OCI-LY3 (cell line): ENCODE data around the gene PSAPL1.

Experiments
- H2AFZ ChIP-seq: fragments of 200-600, 300-600 bp; shearing (Covaris generic); 2 replicates; pipeline ENCODE4 v1.6.0; 2014; ENCODE audit warnings: antibody characterized with exemption, low read depth, low read length
- H3K27ac ChIP-seq: fragments of 200-600, 300-600 bp; sonication (generic); 2 replicates; pipeline ENCODE4 v1.5.1; 2014; ENCODE audit warnings: mild to moderate bottlenecking, low read length, moderate library complexity, mixed read lengths
- H3K27me3 ChIP-seq: fragments of 200-600, 300-600 bp; sonication (generic); 2 replicates; pipeline ENCODE4 v1.6.1; 2014; ENCODE audit warnings: low read depth, low read length, mixed read lengths
- H3K36me3 ChIP-seq: fragments of 200-600, 300-600 bp; sonication (generic); replicated peaks from 2 replicates; pipeline ENCODE3; 2014; ENCODE audit warnings: low read depth, low read length, mixed read lengths
- H3K4me1 ChIP-seq: fragments of 300-600, 200-600 bp; sonication (generic); 2 replicates; pipeline ENCODE4 v1.6.1; 2014; ENCODE audit warnings: low read length, mixed read lengths
- H3K4me2 ChIP-seq: fragments of 200-600, 300-600 bp; sonication (generic); 2 replicates; pipeline ENCODE4 v1.6.1; 2014; ENCODE audit warnings: low read length, mixed read lengths
- H3K4me3 ChIP-seq: fragments of 300-600, 200-600 bp; sonication (generic); 2 replicates; pipeline ENCODE4 v1.5.1; 2014; ENCODE audit warnings: antibody characterized with exemption, mild to moderate bottlenecking, low read length, moderate library complexity
- H3K79me2 ChIP-seq: fragments of 300-600, 200-600 bp; shearing (Covaris generic); 2 replicates; pipeline ENCODE4 v1.6.1; 2014; ENCODE audit warnings: mild to moderate bottlenecking, low read length, mixed read lengths
- H3K9ac ChIP-seq: fragments of 300-600, 200-600 bp; shearing (Covaris generic); 2 replicates; pipeline ENCODE4 v1.6.0; 2014; ENCODE audit warnings: mild to moderate bottlenecking, low read length, moderate library complexity
- H3K9me3 ChIP-seq: fragments of 200-600, 300-600 bp; shearing (Covaris generic); 2 replicates; pipeline ENCODE4 v1.6.1; 2014; ENCODE audit warnings: low read length, mixed read lengths; ENCODE audit not compliant: insufficient read depth
- H4K20me1 ChIP-seq: fragments of 200-600, 300-600 bp; sonication (generic); 2 replicates; pipeline ENCODE4 v1.6.1; 2016; ENCODE audit warnings: low read length, mixed read lengths; ENCODE audit not compliant: insufficient read depth
- EZH2phosphoT487 ChIP-seq: fragments of 200-600 bp; shearing (Covaris generic); IDR thresholded peaks from 2 replicates; pipeline ENCODE4 v1.6.1; 2018; ENCODE audit warnings: antibody characterized with exemption, mixed run types, low read depth
- TF ChIP-seq, protein P1 (sequence below): fragments of 200-600, 300-600 bp; sonication (generic); IDR thresholded peaks from 2 replicates; pipeline ENCODE4 v1.5.1; 2014; ENCODE audit warnings: antibody characterized with exemption, low read length, low read depth

The PSAPL1 gene

GRCh38 chr4:7476820-7477219, 42.1 kb upstream of the PSAPL1 start:
- Histone ChIP-seq H3K4me2 (no peak overlapping the region), H3K27me3 (no peaks in the 10 kb centered on the region), H3K27ac (no peak overlapping the region), H3K4me3 (no peak overlapping the region), H3K9ac (no peak overlapping the region), H2AFZ (no peak overlapping the region), H3K9me3 (no peaks in the 10 kb centered on the region), H3K4me1 (no peaks in the 10 kb centered on the region), H3K79me2 (no peaks in the 10 kb centered on the region), H3K36me3 (no peaks in the 10 kb centered on the region), H4K20me1 (no peaks in the 10 kb centered on the region)
- TF ChIP-seq, protein P1, sequence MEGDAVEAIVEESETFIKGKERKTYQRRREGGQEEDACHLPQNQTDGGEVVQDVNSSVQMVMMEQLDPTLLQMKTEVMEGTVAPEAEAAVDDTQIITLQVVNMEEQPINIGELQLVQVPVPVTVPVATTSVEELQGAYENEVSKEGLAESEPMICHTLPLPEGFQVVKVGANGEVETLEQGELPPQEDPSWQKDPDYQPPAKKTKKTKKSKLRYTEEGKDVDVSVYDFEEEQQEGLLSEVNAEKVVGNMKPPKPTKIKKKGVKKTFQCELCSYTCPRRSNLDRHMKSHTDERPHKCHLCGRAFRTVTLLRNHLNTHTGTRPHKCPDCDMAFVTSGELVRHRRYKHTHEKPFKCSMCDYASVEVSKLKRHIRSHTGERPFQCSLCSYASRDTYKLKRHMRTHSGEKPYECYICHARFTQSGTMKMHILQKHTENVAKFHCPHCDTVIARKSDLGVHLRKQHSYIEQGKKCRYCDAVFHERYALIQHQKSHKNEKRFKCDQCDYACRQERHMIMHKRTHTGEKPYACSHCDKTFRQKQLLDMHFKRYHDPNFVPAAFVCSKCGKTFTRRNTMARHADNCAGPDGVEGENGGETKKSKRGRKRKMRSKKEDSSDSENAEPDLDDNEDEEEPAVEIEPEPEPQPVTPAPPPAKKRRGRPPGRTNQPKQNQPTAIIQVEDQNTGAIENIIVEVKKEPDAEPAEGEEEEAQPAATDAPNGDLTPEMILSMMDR, result no peak
- no peak for TF ChIP-seq EZH2phosphoT487

DNA sequence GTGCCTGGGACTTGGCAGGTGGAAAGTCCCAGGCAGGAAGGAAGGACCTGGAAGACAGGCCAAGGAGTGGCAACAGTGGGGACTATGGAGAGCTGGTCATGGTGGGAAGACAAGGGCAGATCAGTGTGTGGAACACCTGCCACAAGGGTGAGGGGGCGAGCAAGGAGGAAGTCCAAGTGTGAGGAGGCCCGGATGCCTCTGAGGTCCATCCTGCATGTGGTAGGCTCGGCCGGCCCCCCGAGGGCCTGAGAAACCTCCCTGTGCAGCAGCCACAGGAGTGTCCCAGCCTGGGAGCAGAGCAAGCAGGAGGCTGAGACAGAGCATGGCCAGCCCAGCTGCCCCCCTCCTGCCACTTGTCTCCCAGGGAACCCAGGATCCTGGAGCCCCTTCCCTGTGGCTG, 40.5 kb upstream of the PSAPL1 start:
- no peak overlapping the region for H3K4me2 ChIP-seq
- H3K9ac ChIP-seq, result no peak overlapping the region
- no peak overlapping the region for H3K4me3 ChIP-seq
- H2AFZ ChIP-seq, result no peak overlapping the region
- TF ChIP-seq, protein P1, result no peak
- TF ChIP-seq EZH2phosphoT487, result no peak
- H3K4me1 ChIP-seq, result no peaks in the 10 kb centered on the region
- H3K36me3 ChIP-seq, result no peaks in the 10 kb centered on the region
- no peak overlapping the region for H3K27ac ChIP-seq
- no peaks in the 10 kb centered on the region for H4K20me1 ChIP-seq
- H3K9me3 ChIP-seq, result no peaks in the 10 kb centered on the region
- no peaks in the 10 kb centered on the region for H3K27me3 ChIP-seq
- no peaks in the 10 kb centered on the region for H3K79me2 ChIP-seq

DNA sequence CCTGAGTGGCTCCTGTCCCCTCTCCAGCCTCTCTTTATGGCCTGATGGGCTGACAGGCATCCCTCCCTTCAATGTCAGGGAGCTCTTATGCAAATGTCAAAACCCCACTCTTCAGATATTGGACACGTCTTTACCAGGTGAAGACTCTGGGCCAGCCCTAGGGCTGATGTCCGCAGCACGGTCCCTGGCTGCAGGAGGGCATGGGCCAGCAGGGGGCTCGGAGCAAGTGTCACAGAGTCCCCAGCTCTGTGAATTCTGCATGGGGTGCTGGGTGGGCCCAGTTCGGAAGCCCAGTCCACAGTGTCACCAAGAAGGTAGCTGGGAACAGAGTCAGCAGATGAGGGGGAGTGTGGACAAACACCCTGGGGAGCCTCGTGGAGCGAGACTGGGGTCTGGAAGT, 39.6 kb upstream of the PSAPL1 start:
- no peak overlapping the region for H3K4me2 ChIP-seq
- no peaks in the 10 kb centered on the region for H4K20me1 ChIP-seq
- H3K9me3 ChIP-seq, result no peaks in the 10 kb centered on the region
- H3K4me3 ChIP-seq, result no peak overlapping the region
- H2AFZ ChIP-seq, result no peak overlapping the region
- TF ChIP-seq EZH2phosphoT487, result no peak
- TF ChIP-seq, protein P1, result no peak
- no peaks in the 10 kb centered on the region for H3K36me3 ChIP-seq
- H3K27ac ChIP-seq, result no peak overlapping the region
- H3K9ac ChIP-seq, result no peak overlapping the region
- H3K4me1 ChIP-seq, result no peaks in the 10 kb centered on the region
- H3K27me3 ChIP-seq, result no peaks in the 10 kb centered on the region
- H3K79me2 ChIP-seq, result no peaks in the 10 kb centered on the region

DNA sequence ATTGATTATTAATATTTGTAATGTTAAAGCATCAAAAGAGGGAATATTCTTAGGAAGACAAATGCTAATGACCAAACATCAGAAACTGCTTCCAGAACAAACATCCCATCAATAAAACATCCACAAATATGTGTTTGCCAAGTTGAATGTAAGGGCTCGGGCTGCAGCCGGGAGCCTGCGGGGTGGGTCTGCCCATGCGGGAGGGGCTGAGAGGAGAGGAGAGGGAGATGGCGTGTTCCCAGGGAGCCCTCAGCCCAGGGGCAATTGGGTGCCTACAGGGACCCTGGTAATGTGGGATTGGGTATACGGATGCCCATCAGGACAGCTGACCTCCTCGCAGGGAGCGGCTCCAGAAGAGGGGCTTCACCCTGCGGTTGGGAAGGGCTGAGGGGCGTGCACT, 38.4 kb upstream of the PSAPL1 start:
- TF ChIP-seq, protein P1, result no peak
- no peak for TF ChIP-seq EZH2phosphoT487
- Histone ChIP-seq H3K4me1 (no peaks in the 10 kb centered on the region), H3K79me2 (no peaks in the 10 kb centered on the region), H3K4me2 (no peak overlapping the region), H2AFZ (no peak overlapping the region), H3K4me3 (no peak overlapping the region), H3K9ac (no peak overlapping the region), H3K36me3 (no peaks in the 10 kb centered on the region), H4K20me1 (no peaks in the 10 kb centered on the region), H3K27ac (no peak overlapping the region), H3K9me3 (no peaks in the 10 kb centered on the region), H3K27me3 (no peaks in the 10 kb centered on the region)
